Stomach (tissue), 4 donors: ENCODE data around the gene DYNLT5.

ENCODE experiments used
- CTCF ChIP-seq, 7 experiments: fragments of 450-650 bp in 4 of 7; fragments of 200-600 bp in 3 of 7; sonication (generic) in 3 of 7; IDR thresholded peaks; one replicate each; pipeline ENCODE4 v1.5.1; 2016 to 2019; ENCODE audit warnings: antibody characterized with exemption in 7 of 7, control low read depth in 2 of 7, mild to moderate bottlenecking in 1 of 7
- POLR2A ChIP-seq, 4 donors: fragments of 450-650 bp; IDR thresholded peaks; one replicate each; pipeline ENCODE4 v1.6.1; 2016; ENCODE audit warnings: antibody characterized with exemption in 4 of 4, control low read depth in 2 of 4, mild to moderate bottlenecking in 1 of 4, moderate library complexity in 1 of 4

- TF ChIP-seq CTCF (IDR thresholded peaks at IDR 0.05) (no peak), POLR2A (IDR thresholded peaks at IDR 0.05) (no peak)
These were observed 24.2 kb upstream of the DYNLT5 start for GRCh38 chr1:66728021-66728420.
